NCI-H146 treated with DMSO at 0.1 percent for 48 hours (cell line): ENCODE measurements around the gene SKA1.
"Not testable (repeated sequence)": the region's sequence is repeated elsewhere in the genome, so short reads cannot be mapped to it uniquely, and the experiment has no call there.

Experiments
- DNase-seq: peaks from one replicate; lab custom pipeline; 2025; ENCODE audit not compliant: unreplicated experiment; lab: John Stamatoyannopoulos, UW

The SKA1 gene

GRCh38 chr18:50395093-50395492 is 20.2 kb downstream of the SKA1 start:
- no peak for DNase-seq

GRCh38 chr18:50396005-50396660 is 21.3 kb downstream of the SKA1 start:
- no peak for DNase-seq

GRCh38 chr18:50397023-50397422 is 22.2 kb downstream of the SKA1 start:
- DNase-seq: no peak

GRCh38 chr18:50398099-50398498 is 23.3 kb downstream of the SKA1 start:
- no peak for DNase-seq

- DNase-seq: peak; percentile 55
Measured at GRCh38 chr18:50398947-50399346, 24.1 kb downstream of the SKA1 start.

- DNase-seq: no peak
Measured at GRCh38 chr18:50399582-50399981, 24.7 kb downstream of the SKA1 start.

- not testable (repeated sequence) for DNase-seq
Measured at GRCh38 chr18:50400438-50400837, 25.6 kb downstream of the SKA1 start.

- no peak for DNase-seq
Measured at GRCh38 chr18:50401295-50401694, 26.4 kb downstream of the SKA1 start.

GRCh38 chr18:50401888-50402287 is 27.0 kb downstream of the SKA1 start:
- peak; percentile 85 for DNase-seq

GRCh38 chr18:50404752-50405581 is 30.1 kb downstream of the SKA1 start:
- DNase-seq: peak; percentile 71

- peak; percentile 99 for DNase-seq
Measured at GRCh38 chr18:50405582-50406271, 30.9 kb downstream of the SKA1 start.

- DNase-seq: no peak
Measured at GRCh38 chr18:50409236-50409635, 34.4 kb downstream of the SKA1 start.

GRCh38 chr18:50410008-50410407 is 35.2 kb downstream of the SKA1 start:
- DNase-seq: no peak

- no peak for DNase-seq
Measured at GRCh38 chr18:50410894-50411293, 36.0 kb downstream of the SKA1 start.

- not testable (repeated sequence) for DNase-seq
Measured at GRCh38 chr18:50416832-50417231, 42.0 kb downstream of the SKA1 start.

- DNase-seq: not testable (repeated sequence)
Measured at GRCh38 chr18:50417705-50418104, 42.9 kb downstream of the SKA1 start.

- no peak for DNase-seq
Measured at GRCh38 chr18:50418650-50419049, 43.8 kb downstream of the SKA1 start.

GRCh38 chr18:50422286-50422898 is 47.5 kb downstream of the SKA1 start:
- no peak for DNase-seq

- DNase-seq: no peak
Measured at GRCh38 chr18:50424877-50425690, 50.2 kb downstream of the SKA1 start.

GRCh38 chr18:50427896-50428295 is 53.0 kb downstream of the SKA1 start:
- DNase-seq: no peak
